ENCODE measurements around the gene PARD3B. TPM values are rescaled to one million over a fixed set of nuclear protein-coding genes. Genes with fewer than 3 reads are reported as not detected.
A peak's percentile ranks its signal among the peaks of the same experiment; 100 is the strongest.

Gene PARD3B
- total RNA-seq, 1 donor from 2014 or later, result 18.4 TPM

DNA sequence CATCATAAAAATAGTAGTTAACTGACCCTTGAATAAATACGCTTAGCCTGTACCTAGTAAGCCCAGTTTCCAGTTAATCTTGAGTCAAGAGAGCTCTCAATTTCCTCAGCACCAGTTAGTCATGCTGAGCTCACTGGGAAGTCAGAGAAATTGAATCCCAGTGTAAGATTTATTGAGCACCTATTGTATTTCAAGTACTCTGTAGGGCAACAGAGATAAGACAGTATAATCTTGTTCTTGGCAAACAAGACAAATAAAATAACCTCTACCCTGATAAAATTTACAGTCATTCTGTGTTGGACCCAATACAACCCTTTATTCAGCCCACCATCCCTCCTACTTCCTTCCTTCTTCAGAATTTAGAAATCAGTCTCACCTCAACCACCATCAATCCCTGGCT, 1065.2 kb downstream of the PARD3B start:
- TF ChIP-seq, protein P1, sequence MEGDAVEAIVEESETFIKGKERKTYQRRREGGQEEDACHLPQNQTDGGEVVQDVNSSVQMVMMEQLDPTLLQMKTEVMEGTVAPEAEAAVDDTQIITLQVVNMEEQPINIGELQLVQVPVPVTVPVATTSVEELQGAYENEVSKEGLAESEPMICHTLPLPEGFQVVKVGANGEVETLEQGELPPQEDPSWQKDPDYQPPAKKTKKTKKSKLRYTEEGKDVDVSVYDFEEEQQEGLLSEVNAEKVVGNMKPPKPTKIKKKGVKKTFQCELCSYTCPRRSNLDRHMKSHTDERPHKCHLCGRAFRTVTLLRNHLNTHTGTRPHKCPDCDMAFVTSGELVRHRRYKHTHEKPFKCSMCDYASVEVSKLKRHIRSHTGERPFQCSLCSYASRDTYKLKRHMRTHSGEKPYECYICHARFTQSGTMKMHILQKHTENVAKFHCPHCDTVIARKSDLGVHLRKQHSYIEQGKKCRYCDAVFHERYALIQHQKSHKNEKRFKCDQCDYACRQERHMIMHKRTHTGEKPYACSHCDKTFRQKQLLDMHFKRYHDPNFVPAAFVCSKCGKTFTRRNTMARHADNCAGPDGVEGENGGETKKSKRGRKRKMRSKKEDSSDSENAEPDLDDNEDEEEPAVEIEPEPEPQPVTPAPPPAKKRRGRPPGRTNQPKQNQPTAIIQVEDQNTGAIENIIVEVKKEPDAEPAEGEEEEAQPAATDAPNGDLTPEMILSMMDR (conservative IDR thresholded peaks at IDR 0.05), result no peak
- DNase-seq (ENCODE audit: low read depth, low spot score), result no peak
- H3K36me3 Mint-ChIP-seq (ENCODE audit: low read depth), result peaks cover 4% of the 10 kb centered on the region
- peaks cover 16% of the 10 kb centered on the region for H3K4me1 Mint-ChIP-seq
- no peak overlapping the region for H3K27ac Mint-ChIP-seq (ENCODE audit: unreplicated experiment)
- H3K27me3 Mint-ChIP-seq (ENCODE audit: low read depth), result no peaks in the 10 kb centered on the region
- no peak overlapping the region for H3K4me3 Mint-ChIP-seq
- peaks cover 3% of the 10 kb centered on the region for H3K9me3 Mint-ChIP-seq

DNA sequence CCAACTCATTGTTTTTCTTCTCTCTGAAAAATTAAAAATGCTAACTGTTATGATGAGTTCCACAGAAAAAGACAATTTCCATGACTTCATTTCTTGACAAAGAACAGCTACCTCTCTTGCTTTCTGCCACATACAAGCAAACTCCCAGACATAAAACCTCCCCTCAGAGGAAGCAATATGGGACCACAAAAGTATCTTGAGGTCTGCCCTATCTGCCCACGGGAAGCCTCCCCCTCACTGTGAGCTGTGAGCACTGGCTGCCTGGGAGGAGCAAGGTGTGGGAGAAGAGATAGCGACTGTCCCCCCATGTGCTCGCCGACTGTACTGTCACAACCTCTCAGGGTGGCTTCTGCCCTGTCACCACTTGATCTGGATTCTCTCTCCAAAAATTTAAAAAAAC, 1067.4 kb downstream of the PARD3B start:
- H3K27me3 Mint-ChIP-seq (ENCODE audit: low read depth), result no peaks in the 10 kb centered on the region
- peak overlapping the region; percentile 12 for H3K27ac Mint-ChIP-seq (ENCODE audit: unreplicated experiment)
- peaks cover 16% of the 10 kb centered on the region for H3K4me1 Mint-ChIP-seq
- peaks cover 3% of the 10 kb centered on the region for H3K9me3 Mint-ChIP-seq
- DNase-seq (ENCODE audit: low read depth, low spot score), result no peak
- no peaks in the 10 kb centered on the region for H3K36me3 Mint-ChIP-seq (ENCODE audit: low read depth)
- TF ChIP-seq, protein P1 (conservative IDR thresholded peaks at IDR 0.05), result no peak
- no peak overlapping the region for H3K4me3 Mint-ChIP-seq

DNA sequence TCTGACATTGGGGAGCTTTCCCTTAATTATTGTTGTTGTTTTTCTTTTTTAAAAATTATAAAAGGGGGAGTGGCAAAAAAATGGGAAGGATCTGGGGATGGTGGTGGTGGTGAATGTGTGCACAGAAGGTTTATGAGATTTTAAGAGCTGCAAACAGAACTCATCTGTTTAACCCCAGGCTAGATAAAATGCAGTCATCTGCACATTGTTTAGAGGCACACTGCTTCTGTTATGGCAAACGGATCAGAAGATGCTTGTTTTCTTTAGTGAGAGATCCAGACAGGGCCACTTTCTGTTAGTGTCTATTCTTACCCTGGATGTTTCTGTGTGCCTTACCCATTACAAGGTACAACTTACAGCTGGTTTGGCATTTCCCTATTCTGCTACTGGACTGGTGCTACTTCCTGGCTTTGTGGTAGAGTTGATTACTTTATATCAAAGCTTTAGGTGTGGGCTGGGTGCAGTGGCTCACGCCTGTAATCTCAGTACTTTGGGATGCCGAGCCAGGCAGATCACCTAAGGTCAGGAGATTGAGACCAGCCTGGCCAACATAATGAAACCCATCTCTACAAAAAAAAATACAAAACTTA, 1068.8 kb downstream of the PARD3B start:
- H3K4me3 Mint-ChIP-seq, result no peak overlapping the region
- H3K4me1 Mint-ChIP-seq, result peaks cover 16% of the 10 kb centered on the region
- no peaks in the 10 kb centered on the region for H3K36me3 Mint-ChIP-seq (ENCODE audit: low read depth)
- H3K9me3 Mint-ChIP-seq, result peaks cover 3% of the 10 kb centered on the region
- TF ChIP-seq, protein P1 (conservative IDR thresholded peaks at IDR 0.05), result no peak
- DNase-seq (ENCODE audit: low read depth, low spot score), result no peak
- H3K27ac Mint-ChIP-seq (ENCODE audit: unreplicated experiment), result no peak overlapping the region
- H3K27me3 Mint-ChIP-seq (ENCODE audit: low read depth), result no peaks in the 10 kb centered on the region

DNA sequence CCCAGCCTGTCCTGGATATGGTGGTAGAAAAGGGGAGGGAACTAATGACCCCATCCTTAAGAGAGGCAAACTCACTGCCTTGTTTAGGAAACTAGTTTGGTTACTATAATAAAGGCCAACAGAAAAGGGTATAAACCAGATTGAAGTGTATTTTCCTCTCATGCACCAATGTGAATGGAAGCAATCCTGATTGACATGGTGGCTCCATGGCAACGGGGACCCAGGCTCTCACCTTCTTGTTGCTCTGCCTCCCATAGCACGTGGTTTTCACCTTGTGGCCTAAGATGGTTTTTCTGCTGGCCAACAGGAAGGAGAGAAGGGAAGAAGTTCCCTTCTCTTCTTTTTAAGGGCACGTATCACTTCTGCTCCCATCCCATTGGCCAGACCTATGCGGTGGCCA, 1069.7 kb downstream of the PARD3B start:
- TF ChIP-seq, protein P1 (conservative IDR thresholded peaks at IDR 0.05), result no peak
- DNase-seq (ENCODE audit: low read depth, low spot score), result no peak
- Mint-ChIP-seq H3K36me3 (ENCODE audit: low read depth) (no peaks in the 10 kb centered on the region), H3K9me3 (peaks cover 3% of the 10 kb centered on the region), H3K4me3 (no peak overlapping the region), H3K27ac (ENCODE audit: unreplicated experiment) (no peak overlapping the region), H3K27me3 (ENCODE audit: low read depth) (no peaks in the 10 kb centered on the region), H3K4me1 (peaks cover 16% of the 10 kb centered on the region)

DNA sequence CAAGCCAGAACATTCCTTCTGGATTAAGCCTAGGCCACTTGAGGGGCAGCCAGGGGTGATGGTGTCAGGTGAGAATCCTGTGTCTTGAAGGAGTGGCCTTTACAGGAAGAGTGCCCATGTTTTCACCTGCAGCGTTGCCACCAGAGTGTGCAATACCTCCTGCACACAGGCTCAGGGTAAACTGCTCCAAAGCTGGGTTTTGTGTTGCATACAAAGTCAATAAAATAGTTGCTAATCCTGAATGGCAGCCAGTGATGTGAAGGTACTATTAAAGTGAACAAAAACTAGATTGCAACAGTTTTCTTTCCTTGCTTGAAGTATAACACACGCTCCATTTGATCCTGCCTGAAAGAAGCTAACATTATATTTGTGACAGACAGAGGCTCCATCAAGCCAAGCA, 1072.6 kb downstream of the PARD3B start:
- H3K27ac Mint-ChIP-seq (ENCODE audit: unreplicated experiment), result no peak overlapping the region
- no peaks in the 10 kb centered on the region for H3K36me3 Mint-ChIP-seq (ENCODE audit: low read depth)
- no peaks in the 10 kb centered on the region for H3K27me3 Mint-ChIP-seq (ENCODE audit: low read depth)
- H3K4me1 Mint-ChIP-seq, result peaks cover 11% of the 10 kb centered on the region
- H3K4me3 Mint-ChIP-seq, result no peak overlapping the region
- H3K9me3 Mint-ChIP-seq, result no peaks in the 10 kb centered on the region
- TF ChIP-seq, protein P1 (conservative IDR thresholded peaks at IDR 0.05), result no peak
- no peak for DNase-seq (ENCODE audit: low read depth, low spot score)

Data from neural crest cell (in vitro differentiated cells).